ENCODE measurements around the gene CCDC192. TPM values are rescaled to one million over a fixed set of nuclear protein-coding genes. Genes with fewer than 3 reads are reported as not detected.
"Not testable (repeated sequence)": the region's sequence is repeated elsewhere in the genome, so short reads cannot be mapped to it uniquely, and the experiment has no call there.

CCDC192 gene
- total RNA-seq, 2 experiments from 2014 or later: not detected

DNA sequence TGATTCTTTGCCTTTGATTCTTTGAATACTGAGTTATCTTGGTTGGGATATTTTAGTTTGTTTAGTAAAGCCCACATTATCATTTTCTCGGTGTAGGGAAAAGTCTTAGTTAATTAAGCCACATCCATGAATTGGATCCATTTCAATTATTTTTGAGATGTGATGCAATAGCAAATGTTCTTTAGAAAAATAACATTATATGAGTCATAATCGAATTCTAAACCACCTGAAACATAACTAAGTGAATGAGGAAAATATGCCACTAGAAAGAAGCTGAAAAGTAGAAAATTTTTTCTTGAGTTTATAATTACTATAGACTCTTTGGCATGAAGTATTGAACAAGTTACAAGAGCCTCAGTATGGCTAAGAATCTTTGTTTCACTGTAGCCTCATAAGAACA, 17.5 kb upstream of the CCDC192 start:
- DNase-seq: no peak
- Mint-ChIP-seq H3K4me1 (no peaks in the 10 kb centered on the region), H3K9me3 (peaks cover under 1% of the 10 kb centered on the region), H3K36me3 (no peaks in the 10 kb centered on the region), H3K27me3 (peaks cover 4% of the 10 kb centered on the region), H3K4me3 (no peak overlapping the region), H3K27ac (no peak overlapping the region)

GRCh38 chr5:127686424-127686823, 16.8 kb upstream of the CCDC192 start:
- no peak overlapping the region for H3K27ac Mint-ChIP-seq
- peaks cover 1% of the 10 kb centered on the region for H3K9me3 Mint-ChIP-seq
- no peaks in the 10 kb centered on the region for H3K36me3 Mint-ChIP-seq
- no peak for DNase-seq
- peaks cover 4% of the 10 kb centered on the region for H3K27me3 Mint-ChIP-seq
- no peak overlapping the region for H3K4me3 Mint-ChIP-seq
- H3K4me1 Mint-ChIP-seq: no peaks in the 10 kb centered on the region

GRCh38 chr5:127694518-127695171, 8.5 kb upstream of the CCDC192 start:
- Mint-ChIP-seq H3K27me3 (peaks cover 6% of the 10 kb centered on the region), H3K27ac (no peak overlapping the region), H3K9me3 (peaks cover 1% of the 10 kb centered on the region), H3K4me1 (no peaks in the 10 kb centered on the region), H3K36me3 (no peaks in the 10 kb centered on the region), H3K4me3 (no peak overlapping the region)
- DNase-seq: no peak

DNA sequence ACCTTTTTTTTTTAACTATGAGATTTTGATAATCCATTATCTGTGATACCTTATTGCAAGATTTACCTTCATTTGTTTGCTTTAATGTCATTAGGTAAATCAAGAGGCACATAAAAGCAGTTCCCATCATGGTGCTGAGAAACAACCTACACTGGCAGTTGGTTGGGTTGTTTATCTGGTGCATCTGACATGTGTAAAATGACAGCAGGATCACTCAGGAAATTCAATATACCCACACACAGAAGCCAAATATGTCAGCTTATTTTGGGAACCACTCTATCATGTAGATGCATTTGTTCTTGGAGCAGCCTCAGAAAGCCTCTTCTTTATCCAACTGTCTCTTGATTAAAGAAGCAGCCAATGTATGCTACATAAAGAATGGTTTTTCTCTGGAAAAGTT, 7.8 kb upstream of the CCDC192 start:
- peaks cover 1% of the 10 kb centered on the region for H3K9me3 Mint-ChIP-seq
- H3K4me3 Mint-ChIP-seq: no peak overlapping the region
- H3K36me3 Mint-ChIP-seq: no peaks in the 10 kb centered on the region
- H3K4me1 Mint-ChIP-seq: no peaks in the 10 kb centered on the region
- H3K27me3 Mint-ChIP-seq: peaks cover 6% of the 10 kb centered on the region
- no peak overlapping the region for H3K27ac Mint-ChIP-seq
- no peak for DNase-seq

DNA sequence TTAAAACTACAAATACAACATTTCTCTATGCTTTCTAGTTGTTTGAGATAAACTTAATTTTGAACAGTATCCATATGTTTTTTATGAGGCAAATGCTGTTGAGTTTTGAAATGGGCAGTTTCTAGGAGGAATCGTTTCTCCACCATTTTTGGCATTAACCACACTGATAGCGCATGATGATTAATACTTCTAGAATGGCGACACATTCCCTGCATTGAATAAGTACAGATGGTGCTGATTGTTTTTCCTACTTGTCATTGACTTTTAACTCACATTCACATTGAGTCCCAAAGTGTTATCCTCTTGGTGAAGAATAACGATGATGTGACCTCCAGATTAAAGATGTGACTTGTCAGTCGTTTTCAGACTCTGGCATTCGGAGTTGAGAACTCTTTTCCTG, 6.5 kb upstream of the CCDC192 start:
- H3K4me3 Mint-ChIP-seq: no peak overlapping the region
- H3K9me3 Mint-ChIP-seq: no peaks in the 10 kb centered on the region
- DNase-seq: no peak
- H3K36me3 Mint-ChIP-seq: no peaks in the 10 kb centered on the region
- no peak overlapping the region for H3K27ac Mint-ChIP-seq
- peaks cover 10% of the 10 kb centered on the region for H3K27me3 Mint-ChIP-seq
- H3K4me1 Mint-ChIP-seq: no peaks in the 10 kb centered on the region

DNA sequence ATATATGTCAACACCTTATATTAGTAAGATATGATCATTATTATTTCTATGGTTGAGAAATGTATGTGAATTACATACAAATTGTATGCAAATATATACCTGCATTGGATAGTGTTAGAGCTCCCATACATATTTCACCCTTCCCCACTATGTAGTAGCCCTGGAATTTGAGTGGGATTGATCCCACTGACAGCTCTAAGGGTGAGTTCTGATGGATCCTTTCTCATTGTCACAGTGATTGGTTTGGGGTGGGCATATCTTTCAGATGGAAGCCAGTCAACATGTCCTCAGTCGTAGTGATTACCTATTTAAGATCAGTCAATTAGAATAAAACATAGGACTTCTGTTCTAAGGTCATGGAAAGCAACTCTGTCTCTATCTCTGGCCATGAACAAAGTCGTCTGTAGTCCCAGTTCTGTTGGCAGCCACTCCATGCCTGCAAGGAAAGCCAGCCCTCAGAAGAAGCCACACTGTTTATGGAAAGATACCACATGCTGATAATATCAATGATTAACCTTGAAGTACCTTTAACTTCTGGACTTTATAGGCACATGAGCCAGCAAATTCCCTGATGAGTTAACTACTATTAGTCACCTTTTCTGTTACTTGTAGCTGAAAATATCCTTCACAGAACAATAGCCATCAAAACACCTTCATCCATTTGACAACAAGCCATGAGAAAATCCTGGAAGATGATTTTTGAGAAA, 5.1 kb upstream of the CCDC192 start:
- H3K4me1 Mint-ChIP-seq: no peaks in the 10 kb centered on the region
- H3K9me3 Mint-ChIP-seq: no peaks in the 10 kb centered on the region

DNA sequence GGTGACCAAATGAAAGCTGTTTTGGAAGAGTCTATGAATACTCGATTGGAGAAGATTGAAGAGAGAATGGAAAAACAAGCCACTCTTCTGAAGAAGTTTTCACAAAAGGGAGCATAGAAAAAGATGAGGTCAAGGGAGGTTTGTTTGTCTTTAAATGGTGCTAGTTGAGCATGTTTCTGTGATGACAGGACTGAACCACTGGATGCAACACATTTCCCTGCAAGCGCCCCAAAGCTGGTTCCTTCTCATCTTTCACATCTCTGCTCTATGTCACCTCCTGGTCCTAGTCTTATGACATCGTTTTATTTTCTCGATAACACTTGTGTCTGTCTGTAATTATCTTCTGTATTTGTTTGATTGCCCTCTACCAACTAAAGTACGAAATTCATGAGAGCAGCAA, 3.8 kb upstream of the CCDC192 start:
- Mint-ChIP-seq H3K36me3 (no peaks in the 10 kb centered on the region), H3K9me3 (no peaks in the 10 kb centered on the region), H3K4me3 (no peak overlapping the region), H3K27me3 (peaks cover 14% of the 10 kb centered on the region), H3K4me1 (no peaks in the 10 kb centered on the region), H3K27ac (no peak overlapping the region)
- DNase-seq: no peak

More for the DNA sequence above, 5.1 kb upstream of the CCDC192 start:
- DNase-seq: no peak
- no peak overlapping the region for H3K27ac Mint-ChIP-seq
- H3K27me3 Mint-ChIP-seq: peaks cover 14% of the 10 kb centered on the region
- H3K36me3 Mint-ChIP-seq: no peaks in the 10 kb centered on the region
- H3K4me3 Mint-ChIP-seq: no peak overlapping the region

DNA sequence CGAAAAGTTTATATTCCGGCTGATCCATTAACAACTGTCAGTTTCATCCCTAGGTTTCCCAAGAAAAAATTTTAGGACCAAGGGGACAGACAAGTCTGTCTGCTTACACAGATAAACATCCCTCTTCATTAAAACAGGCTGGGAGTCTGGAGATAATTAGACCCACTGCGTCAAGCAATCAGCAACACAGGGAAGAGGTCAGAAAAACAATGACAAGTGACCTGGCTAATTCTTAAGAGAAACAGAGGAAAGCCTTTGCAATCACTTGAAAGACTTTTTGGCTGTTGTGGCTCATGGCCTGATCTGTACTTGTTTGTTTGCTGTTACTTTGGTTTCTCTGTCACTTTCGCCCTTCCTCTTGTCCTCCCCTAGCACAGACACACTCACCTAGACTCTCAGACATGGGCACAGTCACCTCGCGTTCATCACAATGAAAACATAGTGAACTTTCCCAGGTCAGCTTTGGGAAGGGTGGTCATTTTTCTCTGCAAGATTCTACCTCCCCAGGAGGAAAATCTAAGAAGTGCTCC, 2.9 kb upstream of the CCDC192 start:
- no peak for DNase-seq
- Mint-ChIP-seq H3K4me1 (no peaks in the 10 kb centered on the region), H3K9me3 (no peaks in the 10 kb centered on the region), H3K36me3 (no peaks in the 10 kb centered on the region), H3K27ac (no peak overlapping the region), H3K27me3 (peaks cover 16% of the 10 kb centered on the region), H3K4me3 (no peak overlapping the region)

DNA sequence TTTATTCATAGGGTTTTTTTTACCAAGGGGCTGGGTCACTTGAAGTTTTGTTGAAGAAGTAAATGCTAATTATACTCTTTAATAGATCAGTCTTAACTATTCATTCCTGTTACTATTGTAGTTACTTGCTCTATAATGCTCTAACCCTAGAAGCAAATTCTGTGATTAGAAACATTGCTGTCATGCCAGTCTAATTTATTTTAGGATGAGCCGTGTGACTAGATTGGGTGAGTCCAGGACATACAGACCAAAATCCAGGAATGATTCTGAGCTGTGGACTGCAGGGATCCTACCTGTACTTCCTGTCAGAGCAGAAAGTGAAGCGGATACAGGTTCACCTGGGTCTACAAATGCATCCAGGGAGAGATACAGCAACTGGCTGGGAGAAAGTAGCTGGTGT, 757 bp upstream of the CCDC192 start:
- no peaks in the 10 kb centered on the region for H3K36me3 Mint-ChIP-seq
- peaks cover 12% of the 10 kb centered on the region for H3K27me3 Mint-ChIP-seq
- no peaks in the 10 kb centered on the region for H3K4me1 Mint-ChIP-seq
- no peak for DNase-seq
- no peak overlapping the region for H3K4me3 Mint-ChIP-seq
- no peak overlapping the region for H3K27ac Mint-ChIP-seq
- H3K9me3 Mint-ChIP-seq: no peaks in the 10 kb centered on the region

DNA sequence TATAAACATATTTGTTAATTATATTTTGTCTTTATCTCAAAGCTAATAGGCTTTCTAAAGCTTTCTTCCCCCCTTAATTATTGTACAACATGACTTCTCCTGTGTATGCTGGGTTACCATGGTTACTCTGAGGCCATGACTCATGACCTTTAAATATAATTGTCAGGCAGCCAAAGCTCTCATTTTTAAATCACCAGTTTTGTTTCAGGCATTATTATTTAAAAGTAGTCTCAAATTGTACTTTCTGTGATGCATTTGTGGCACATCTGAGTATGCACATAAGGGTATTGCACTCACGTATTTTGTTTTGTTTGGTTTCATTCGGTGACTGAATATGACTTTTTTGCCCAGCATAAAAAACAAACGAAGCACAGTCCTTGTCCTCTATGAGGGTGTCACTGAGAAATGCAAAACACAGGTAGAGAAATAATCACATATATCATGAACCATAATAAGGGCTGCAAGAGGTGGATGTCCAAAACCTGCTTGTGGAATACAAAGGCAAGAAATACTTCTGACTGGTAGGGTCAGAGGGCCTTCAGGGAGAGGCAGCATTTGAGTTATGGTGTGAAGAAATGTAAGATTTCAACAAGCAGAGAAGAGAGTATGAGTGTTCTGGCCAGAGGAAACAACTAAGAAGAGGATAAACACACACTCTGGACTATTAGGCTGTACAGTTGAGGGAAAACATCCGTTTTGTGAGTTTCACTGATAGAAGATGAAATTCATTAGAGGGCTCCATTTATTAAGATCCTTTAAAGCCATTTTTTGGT, 2.1 kb downstream of the CCDC192 start:
- Mint-ChIP-seq H3K27me3 (peaks cover 12% of the 10 kb centered on the region), H3K9me3 (no peaks in the 10 kb centered on the region), H3K27ac (no peak overlapping the region), H3K36me3 (no peaks in the 10 kb centered on the region), H3K4me1 (no peaks in the 10 kb centered on the region), H3K4me3 (no peak overlapping the region)
- no peak for DNase-seq

GRCh38 chr5:127706691-127707090, 3.5 kb downstream of the CCDC192 start:
- no peak for DNase-seq
- Mint-ChIP-seq H3K4me1 (no peaks in the 10 kb centered on the region), H3K27ac (no peak overlapping the region), H3K27me3 (peaks cover 8% of the 10 kb centered on the region), H3K9me3 (no peaks in the 10 kb centered on the region), H3K4me3 (no peak overlapping the region), H3K36me3 (no peaks in the 10 kb centered on the region)

DNA sequence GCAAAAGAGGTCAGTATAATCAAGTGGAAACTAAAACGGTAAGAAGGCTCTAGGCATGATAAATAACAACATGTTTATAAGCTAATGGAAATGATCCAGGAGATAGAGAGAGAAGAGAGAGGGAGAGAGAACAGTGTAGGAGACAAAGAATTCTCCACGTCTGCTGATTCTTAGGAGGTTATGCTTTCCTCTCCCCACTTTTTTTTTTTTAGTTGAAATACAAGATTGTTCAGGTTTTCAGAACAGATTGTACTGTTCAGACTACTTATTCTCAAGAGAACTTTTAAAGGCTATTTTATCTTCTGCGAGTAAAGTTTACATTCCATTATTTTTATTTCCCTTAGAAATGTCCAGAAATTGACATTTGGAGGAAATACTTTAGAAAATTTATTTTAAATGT, 4.0 kb downstream of the CCDC192 start:
- no peak for DNase-seq
- H3K36me3 Mint-ChIP-seq: no peaks in the 10 kb centered on the region
- H3K4me1 Mint-ChIP-seq: no peaks in the 10 kb centered on the region
- H3K4me3 Mint-ChIP-seq: no peak overlapping the region
- no peak overlapping the region for H3K27ac Mint-ChIP-seq
- peaks cover 9% of the 10 kb centered on the region for H3K27me3 Mint-ChIP-seq
- no peaks in the 10 kb centered on the region for H3K9me3 Mint-ChIP-seq

GRCh38 chr5:127713083-127713482, 9.9 kb downstream of the CCDC192 start:
- not testable (repeated sequence) for H3K4me1 Mint-ChIP-seq, H3K4me3 Mint-ChIP-seq, H3K27ac Mint-ChIP-seq, DNase-seq, H3K9me3 Mint-ChIP-seq, H3K27me3 Mint-ChIP-seq, H3K36me3 Mint-ChIP-seq

DNA sequence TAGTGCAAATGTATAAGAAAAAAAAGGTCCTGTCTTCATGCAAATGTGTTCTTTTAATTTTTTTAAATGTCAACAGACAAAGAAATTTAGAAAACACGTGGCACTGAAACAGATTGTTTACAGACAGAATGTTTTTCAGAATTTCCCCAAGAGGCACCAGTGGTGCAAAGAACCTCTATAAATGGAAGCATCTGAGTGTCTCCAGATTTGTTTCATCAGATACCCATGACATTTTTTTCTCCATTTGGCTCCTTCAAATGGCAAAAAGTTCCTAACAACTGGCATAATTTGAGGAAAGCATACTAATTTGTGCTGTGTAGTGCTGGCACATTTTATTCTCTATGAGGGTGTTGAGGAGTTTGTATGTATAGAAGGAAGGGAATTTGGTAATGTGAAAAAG, 15.0 kb downstream of the CCDC192 start:
- Mint-ChIP-seq H3K9me3 (no peaks in the 10 kb centered on the region), H3K27ac (no peak overlapping the region), H3K4me3 (no peak overlapping the region), H3K27me3 (peaks cover 4% of the 10 kb centered on the region), H3K36me3 (no peaks in the 10 kb centered on the region), H3K4me1 (no peaks in the 10 kb centered on the region)
- no peak for DNase-seq

GRCh38 chr5:127723571-127723970, 20.4 kb downstream of the CCDC192 start:
- no peak overlapping the region for H3K4me3 Mint-ChIP-seq
- no peaks in the 10 kb centered on the region for H3K4me1 Mint-ChIP-seq
- DNase-seq: no peak
- no peaks in the 10 kb centered on the region for H3K9me3 Mint-ChIP-seq
- no peak overlapping the region for H3K27ac Mint-ChIP-seq
- peaks cover 4% of the 10 kb centered on the region for H3K27me3 Mint-ChIP-seq
- H3K36me3 Mint-ChIP-seq: no peaks in the 10 kb centered on the region

Data from activated naive CD8-positive, alpha-beta T cell treated with anti-CD3 and anti-CD28 coated beads for 36 hours (primary cell).